K562 (cell line): ENCODE results near the gene TENM3. TPM values are rescaled to one million over a fixed set of nuclear protein-coding genes. Genes with fewer than 3 reads are reported as not detected.

Source experiments
- ATAC-seq: fragments of 200-7000 bp; cut with Tn5 transposase; 3 replicates; pipeline ENCODE4 v1.9.1; 2020; ENCODE audit warnings: moderate library complexity
- BruUV-seq: library from RNA; stranded (reverse); fragments of 400-500 nt; replicated peaks from 2 replicates; lab custom pipeline; 2021; lab: Mats Ljungman, UMichigan
- CTCF ChIA-PET: fragments of 300-600 bp; formaldehyde crosslinking; extraction: SDS; loops from one replicate; lab custom pipeline; 2021; ENCODE audit warnings: low intra/inter-chr PET ratio; lab: Yijun Ruan, JAX
- POLR2A ChIA-PET: fragments of 300-600, 350-650 bp; sonication (Branson Sonifier 250); formaldehyde crosslinking; extraction: SDS; loops from one replicate; lab custom pipeline; 2021; ENCODE audit warnings: antibody characterized with exemption, inconsistent platforms; lab: Yijun Ruan, JAX
- DNase-seq, 4 experiments: peaks; one replicate each; pipeline versions ENCODE4 v3.0.0 to v3.0.0-alpha.2; 2011 to 2018; ENCODE audit warnings: low spot score in 3 of 4, mixed read lengths in 3 of 4; ENCODE audit errors: extremely low read depth in 1 of 4
- FAIRE-seq: peaks from 2 replicates; lab custom pipeline; 2011; peaks lifted over from hg19 to GRCh38; lab: Jason Lieb, UNC
- H2AFZ ChIP-seq: 2 replicates; pipeline ENCODE4 v1.6.0; 2011; ENCODE audit warnings: low read depth, low read length, control low read depth, inconsistent platforms
- H3K27ac ChIP-seq: fragments of 200-600 bp; 3 replicates; pipeline ENCODE4 v1.8.0; 2011; ENCODE audit warnings: low read depth, mild to moderate bottlenecking, control low read depth, inconsistent platforms, low read length, moderate library complexity, mixed read lengths; ENCODE audit errors: extremely low read depth
- H3K27me3 ChIP-seq, 2 experiments: fragments of 300-600 bp in 1 of 2; 2 replicates in 1 of 2; 3 replicates in 1 of 2; pipeline versions ENCODE4 v1.6.0 to v1.8.0; 2011; ENCODE audit warnings: inconsistent platforms in 2 of 2, low read length in 2 of 2, mild to moderate bottlenecking in 1 of 2, mixed read lengths in 1 of 2, moderate library complexity in 1 of 2; ENCODE audit not compliant: control insufficient read depth in 2 of 2, insufficient read depth in 2 of 2
- H3K36me3 ChIP-seq: fragments of 300-600 bp; 3 replicates; pipeline ENCODE4 v1.8.0; 2011; ENCODE audit warnings: mild to moderate bottlenecking, low read length, inconsistent platforms; ENCODE audit not compliant: control insufficient read depth, insufficient read depth
- H3K4me1 ChIP-seq, 2 experiments: fragments of 200-600 bp in 1 of 2; replicated peaks in 1 of 2; 2 replicates in 1 of 2; 3 replicates in 1 of 2; pipeline versions ENCODE4 v1.5.1 to v1.8.0; 2011; ENCODE audit warnings: inconsistent platforms in 2 of 2, low read length in 2 of 2, mild to moderate bottlenecking in 1 of 2, mixed read lengths in 1 of 2, moderate library complexity in 1 of 2; ENCODE audit not compliant: control insufficient read depth in 2 of 2, insufficient read depth in 2 of 2
- H3K4me2 ChIP-seq: 2 replicates; pipeline ENCODE4 v1.6.1; 2011; ENCODE audit warnings: low read length, control low read depth, inconsistent platforms, mixed read lengths; ENCODE audit not compliant: insufficient read depth
- H3K4me3 ChIP-seq: fragments of 200-600 bp; sonication (generic), shearing (Covaris generic); 2 replicates; pipeline ENCODE4 v1.5.1; 2016; ENCODE audit warnings: control low read depth, inconsistent platforms
- H3K79me2 ChIP-seq: fragments of 200-600 bp; 3 replicates; pipeline ENCODE4 v1.8.0; 2011; ENCODE audit warnings: low read length, inconsistent platforms; ENCODE audit not compliant: control insufficient read depth, insufficient read depth
- H3K9ac ChIP-seq, 2 experiments: 2 replicates each; pipeline versions ENCODE4 v1.6.0 to v1.6.1; 2011; ENCODE audit warnings: low read depth in 2 of 2, low read length in 2 of 2, control low read depth in 1 of 2, inconsistent platforms in 1 of 2, mild to moderate bottlenecking in 1 of 2, mixed read lengths in 1 of 2; ENCODE audit not compliant: insufficient read depth in 1 of 2
- H3K9me1 ChIP-seq: one replicate; pipeline ENCODE4 v1.6.0; 2011; ENCODE audit warnings: inconsistent platforms, mild to moderate bottlenecking, low read length, moderate library complexity; ENCODE audit not compliant: control insufficient read depth, insufficient read depth
- H3K9me3 ChIP-seq: replicated peaks from 2 replicates; pipeline ENCODE4 v1.5.1; 2011; ENCODE audit warnings: low read depth, low read length, inconsistent platforms; ENCODE audit not compliant: control insufficient read depth, insufficient read depth
- H4K20me1 ChIP-seq: replicated peaks from 2 replicates; pipeline ENCODE4 v1.6.1; 2011; ENCODE audit warnings: low read length, inconsistent platforms, mixed read lengths; ENCODE audit not compliant: control insufficient read depth, insufficient read depth
- ASH1L ChIP-seq: fragments of 450-650 bp; IDR thresholded peaks from 2 replicates; pipeline ENCODE4 v1.6.1; 2018; ENCODE audit warnings: borderline replicate concordance, mild to moderate bottlenecking, low read depth; ENCODE audit not compliant: partially characterized antibody
- CC2D1A ChIP-seq: fragments of 450-650 bp; IDR thresholded peaks from 2 replicates; pipeline ENCODE4 v1.6.1; 2017; ENCODE audit warnings: mild to moderate bottlenecking
- EZH2 ChIP-seq: IDR thresholded peaks from 2 replicates; pipeline ENCODE4 v1.6.1; 2012; ENCODE audit warnings: low read depth, mild to moderate bottlenecking, inconsistent platforms, low read length, borderline replicate concordance
- ZNF140 ChIP-seq: fragments of 250-450 bp; sonication (Bioruptor Pico); IDR thresholded peaks from 2 replicates; pipeline ENCODE4 v1.8.0; 2021; ENCODE audit warnings: moderate library complexity, mild to moderate bottlenecking, inconsistent platforms
- WGBS: fragments of 100-300 bp; shearing (Covaris generic); methylation state at CpG from one replicate; pipeline ENCODE4 v1.1.6; 2016; ENCODE audit warnings: low coverage, mixed read lengths; ENCODE audit not compliant: insufficient coverage; ENCODE audit errors: missing lambda C conversion rate; 5-methylcytosine and 5-hydroxymethylcytosine counted together
- in situ Hi-C: fragments of 300-500 bp; cut with MboI; formaldehyde crosslinking; loops from 4 replicates; pipeline ENCODE4 v1.15.0; 2018; ENCODE audit warnings: inconsistent platforms, mixed read lengths
- intact Hi-C: fragments of 100-400 bp; cut with micrococcal nuclease; formaldehyde crosslinking; loops from 2 replicates; pipeline ENCODE4 v1.14.2; 2022
- polyA plus RNA-seq, 8 experiments: library from polyadenylated mRNA; depleted of rRNA in 4 of 8; stranded (reverse) in 5 of 8; unstranded in 3 of 8; fragments of >200 nt; fragmentation: Nextera tagmentation in 2 of 8; fragmentation: Illumina TruSeq in 1 of 8; extraction: Ambion mirVana in 2 of 8; extraction: Trizol in 1 of 8; gene quantifications; 2 replicates each; pipeline versions ENCODE4 v1.2.1 to v1.2.3, GENCODE V29; 2011 to 2014; ENCODE audit warnings: inconsistent platforms in 1 of 8, missing spikeins in 1 of 8
- total RNA-seq, 7 experiments: library from RNA; depleted of rRNA in 6 of 7; stranded (reverse); fragments of >200 nt in 6 of 7; fragmentation: Illumina TruSeq in 2 of 7; extraction: Trizol in 2 of 7; gene quantifications; 2 replicates each; pipeline versions ENCODE4 v1.2.1 to v1.2.3, GENCODE V29; 2011 to 2021; ENCODE audit warnings: low replicate concordance in 1 of 7
- TF ChIP-seq, protein P1 (sequence below): fragments of 450-650 bp; IDR thresholded peaks from 2 replicates; pipeline ENCODE4 v1.6.1; 2016; ENCODE audit warnings: missing biosample characterization, missing genetic modification characterization
- TF ChIP-seq, protein P2 (sequence below): fragments of 250-450 bp; sonication (Bioruptor Pico); IDR thresholded peaks from 2 replicates; pipeline ENCODE4 v1.5.0; 2022; ENCODE audit warnings: mild to moderate bottlenecking
- TF ChIP-seq, protein P3 (sequence below): sonication (generic); formaldehyde crosslinking; IDR thresholded peaks from 2 replicates; pipeline ENCODE4 v1.8.0; 2022; ENCODE audit warnings: missing genetic modification reagents, mild to moderate bottlenecking, moderate library complexity, borderline replicate concordance

TENM3 gene
- total and polyA plus RNA-seq, 9 of the 15 experiments (the other 6 are each of a cell fraction or from before 2014, with no cell fraction given) = 0.01 to 0.02 TPM; not detected in 7

DNA sequence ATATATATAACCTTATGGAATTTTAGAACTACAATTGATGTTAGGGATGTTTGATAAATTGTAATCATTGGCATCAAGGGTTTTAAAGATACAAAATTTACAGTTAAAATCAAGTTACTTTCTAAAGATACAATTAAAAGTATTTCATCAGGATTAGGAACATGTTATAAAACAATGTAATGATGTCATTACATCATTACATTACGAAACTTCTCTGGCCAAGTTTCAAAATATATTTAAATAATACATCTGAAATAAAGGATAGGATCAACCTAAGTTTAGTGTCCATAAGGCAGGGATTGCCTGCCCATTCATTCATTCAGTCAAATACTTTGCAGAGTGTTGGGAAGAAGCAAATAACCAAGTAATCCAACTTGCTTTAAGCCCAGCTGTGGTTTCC is 75.1 kb downstream of the TENM3 start:
- TF ChIP-seq, protein P1, sequence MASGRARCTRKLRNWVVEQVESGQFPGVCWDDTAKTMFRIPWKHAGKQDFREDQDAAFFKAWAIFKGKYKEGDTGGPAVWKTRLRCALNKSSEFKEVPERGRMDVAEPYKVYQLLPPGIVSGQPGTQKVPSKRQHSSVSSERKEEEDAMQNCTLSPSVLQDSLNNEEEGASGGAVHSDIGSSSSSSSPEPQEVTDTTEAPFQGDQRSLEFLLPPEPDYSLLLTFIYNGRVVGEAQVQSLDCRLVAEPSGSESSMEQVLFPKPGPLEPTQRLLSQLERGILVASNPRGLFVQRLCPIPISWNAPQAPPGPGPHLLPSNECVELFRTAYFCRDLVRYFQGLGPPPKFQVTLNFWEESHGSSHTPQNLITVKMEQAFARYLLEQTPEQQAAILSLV (tag) = no peak
- TF ChIP-seq ZNF140 (CRISPR knock-in tag) (no peak), ASH1L (no peak), CC2D1A (no peak), EZH2 (no peak)
- TF ChIP-seq, protein P2, sequence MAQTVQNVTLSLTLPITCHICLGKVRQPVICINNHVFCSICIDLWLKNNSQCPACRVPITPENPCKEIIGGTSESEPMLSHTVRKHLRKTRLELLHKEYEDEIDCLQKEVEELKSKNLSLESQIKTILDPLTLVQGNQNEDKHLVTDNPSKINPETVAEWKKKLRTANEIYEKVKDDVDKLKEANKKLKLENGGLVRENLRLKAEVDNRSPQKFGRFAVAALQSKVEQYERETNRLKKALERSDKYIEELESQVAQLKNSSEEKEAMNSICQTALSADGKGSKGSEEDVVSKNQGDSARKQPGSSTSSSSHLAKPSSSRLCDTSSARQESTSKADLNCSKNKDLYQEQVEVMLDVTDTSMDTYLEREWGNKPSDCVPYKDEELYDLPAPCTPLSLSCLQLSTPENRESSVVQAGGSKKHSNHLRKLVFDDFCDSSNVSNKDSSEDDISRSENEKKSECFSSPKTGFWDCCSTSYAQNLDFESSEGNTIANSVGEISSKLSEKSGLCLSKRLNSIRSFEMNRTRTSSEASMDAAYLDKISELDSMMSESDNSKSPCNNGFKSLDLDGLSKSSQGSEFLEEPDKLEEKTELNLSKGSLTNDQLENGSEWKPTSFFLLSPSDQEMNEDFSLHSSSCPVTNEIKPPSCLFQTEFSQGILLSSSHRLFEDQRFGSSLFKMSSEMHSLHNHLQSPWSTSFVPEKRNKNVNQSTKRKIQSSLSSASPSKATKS (CRISPR knock-in tag) = no peak
- TF ChIP-seq, protein P3, sequence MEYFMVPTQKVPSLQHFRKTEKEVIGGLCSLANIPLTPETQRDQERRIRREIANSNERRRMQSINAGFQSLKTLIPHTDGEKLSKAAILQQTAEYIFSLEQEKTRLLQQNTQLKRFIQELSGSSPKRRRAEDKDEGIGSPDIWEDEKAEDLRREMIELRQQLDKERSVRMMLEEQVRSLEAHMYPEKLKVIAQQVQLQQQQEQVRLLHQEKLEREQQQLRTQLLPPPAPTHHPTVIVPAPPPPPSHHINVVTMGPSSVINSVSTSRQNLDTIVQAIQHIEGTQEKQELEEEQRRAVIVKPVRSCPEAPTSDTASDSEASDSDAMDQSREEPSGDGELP (CRISPR knock-in tag) = no peak
- Histone ChIP-seq H4K20me1 (no peaks in the 10 kb centered on the region), H3K9ac (no peak overlapping the region), H3K9me3 (no peaks in the 10 kb centered on the region), H3K79me2 (no peaks in the 10 kb centered on the region), H2AFZ (no peak overlapping the region), H3K4me2 (no peak overlapping the region), H3K27ac (no peak overlapping the region), H3K27me3 (no peaks in the 10 kb centered on the region), H3K4me1 (no peaks in the 10 kb centered on the region), H3K36me3 (no peaks in the 10 kb centered on the region), H3K4me3 (no peak overlapping the region), H3K9me1 (no peaks in the 10 kb centered on the region)
- no TSS peak for BruUV-seq
- CTCF ChIA-PET = no interaction called here
- POLR2A ChIA-PET = no interaction called here
- intact Hi-C loops = no loop called here
- in situ Hi-C loops = no loop called here
- no peak for FAIRE-seq
- DNase-seq = no peak
- no peak for ATAC-seq
- 0% methylated on average over 1 of the region's 1 CpG for WGBS
